Measurements from ENCODE around the gene NFX1.
"Not testable (repeated sequence)": the region's sequence is repeated elsewhere in the genome, so short reads cannot be mapped to it uniquely, and the experiment has no call there.

DNA sequence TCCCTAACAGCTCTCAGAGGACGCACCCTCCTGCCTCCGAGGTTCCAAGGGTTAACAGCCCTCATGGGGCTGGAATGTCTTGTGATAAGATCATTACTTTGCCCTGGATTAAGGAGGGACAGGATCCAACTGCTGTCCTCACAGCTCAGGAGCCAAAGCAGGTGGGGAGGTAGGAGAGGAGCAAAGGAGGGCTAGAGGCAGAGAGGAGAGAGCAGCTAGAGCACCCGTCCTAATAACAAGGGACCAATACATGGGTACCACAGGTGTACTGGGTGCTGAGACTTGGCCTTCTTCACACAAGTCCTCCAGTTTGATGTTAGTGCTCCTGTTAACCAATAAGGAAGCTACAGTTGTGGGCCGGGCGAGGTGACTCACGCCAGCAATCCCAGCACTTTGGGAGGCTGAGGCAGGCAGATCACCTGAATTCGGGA is 102.3 kb downstream of the NFX1 start:
- TF ChIP-seq CTCF, POLR2AphosphoS5, POLR2A, EP300 (IDR thresholded peaks at IDR 0.05): not testable (repeated sequence)

Measured in stomach (tissue), 4 donors.